Measurements from ENCODE around the gene TMTC1.

- TF ChIP-seq CTCF (IDR thresholded peaks at IDR 0.05), result no peak
- no peak for TF ChIP-seq POLR2AphosphoS5 (IDR thresholded peaks at IDR 0.05)
- TF ChIP-seq EP300 (IDR thresholded peaks at IDR 0.05), result no peak
- no peak for TF ChIP-seq POLR2A (IDR thresholded peaks at IDR 0.05; ENCODE audit: low read depth)
Measured at GRCh38 chr12:29713729-29714128, 70.0 kb downstream of the TMTC1 start.
